22Rv1 (cell line): Measurements from ENCODE around the gene UGT2B7.

ENCODE experiments used
- ZFX ChIP-seq: fragments of 450-650 bp; IDR thresholded peaks from 2 replicates; pipeline ENCODE4 v1.6.1; 2017; ENCODE audit warnings: antibody characterized with exemption, borderline replicate concordance
- TF ChIP-seq, protein P1 (sequence below): fragments of 450-650 bp; IDR thresholded peaks from 2 replicates; pipeline ENCODE4 v1.5.1; 2017; ENCODE audit warnings: mild to moderate bottlenecking

DNA sequence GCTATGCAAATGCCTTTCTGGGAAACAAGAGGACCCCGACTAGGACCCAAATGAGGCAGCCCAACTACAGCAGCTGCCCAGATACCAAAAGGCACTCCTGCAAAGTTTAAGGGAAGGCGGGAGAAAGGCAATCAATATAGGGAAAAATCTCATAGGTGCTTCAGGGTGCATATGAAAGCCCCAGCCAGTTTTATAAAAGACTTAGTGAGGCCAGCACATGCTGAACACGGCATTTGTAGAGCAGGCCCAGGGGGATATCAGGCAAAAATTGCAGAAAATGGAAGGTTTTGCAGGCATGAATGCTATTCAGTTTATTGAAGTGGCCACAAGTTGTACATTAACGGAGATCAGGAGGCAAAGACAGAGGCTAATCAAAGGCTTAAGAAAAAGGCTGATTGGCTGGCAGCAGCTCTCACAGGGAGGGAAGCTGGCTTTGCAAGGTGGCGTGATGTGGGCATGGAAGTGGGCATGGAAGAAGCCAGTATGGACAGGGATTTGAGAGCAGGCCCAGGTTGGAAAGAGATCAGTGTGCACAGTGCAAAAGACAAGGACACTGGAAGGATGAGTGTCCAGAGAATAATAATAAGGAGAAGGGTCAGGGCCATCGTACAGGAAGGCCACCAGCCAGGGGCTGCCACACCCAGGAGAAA is 37.7 kb upstream of the UGT2B7 start:
- TF ChIP-seq, protein P1, sequence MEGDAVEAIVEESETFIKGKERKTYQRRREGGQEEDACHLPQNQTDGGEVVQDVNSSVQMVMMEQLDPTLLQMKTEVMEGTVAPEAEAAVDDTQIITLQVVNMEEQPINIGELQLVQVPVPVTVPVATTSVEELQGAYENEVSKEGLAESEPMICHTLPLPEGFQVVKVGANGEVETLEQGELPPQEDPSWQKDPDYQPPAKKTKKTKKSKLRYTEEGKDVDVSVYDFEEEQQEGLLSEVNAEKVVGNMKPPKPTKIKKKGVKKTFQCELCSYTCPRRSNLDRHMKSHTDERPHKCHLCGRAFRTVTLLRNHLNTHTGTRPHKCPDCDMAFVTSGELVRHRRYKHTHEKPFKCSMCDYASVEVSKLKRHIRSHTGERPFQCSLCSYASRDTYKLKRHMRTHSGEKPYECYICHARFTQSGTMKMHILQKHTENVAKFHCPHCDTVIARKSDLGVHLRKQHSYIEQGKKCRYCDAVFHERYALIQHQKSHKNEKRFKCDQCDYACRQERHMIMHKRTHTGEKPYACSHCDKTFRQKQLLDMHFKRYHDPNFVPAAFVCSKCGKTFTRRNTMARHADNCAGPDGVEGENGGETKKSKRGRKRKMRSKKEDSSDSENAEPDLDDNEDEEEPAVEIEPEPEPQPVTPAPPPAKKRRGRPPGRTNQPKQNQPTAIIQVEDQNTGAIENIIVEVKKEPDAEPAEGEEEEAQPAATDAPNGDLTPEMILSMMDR, result no peak
- TF ChIP-seq ZFX, result no peak
